RCC 7860 (cell line): ENCODE measurements around the gene ENDOG.
A peak's percentile ranks its signal among the peaks of the same experiment; 100 is the strongest.

Experiments used
- DNase-seq: peaks from one replicate; pipeline ENCODE4 v3.0.0-alpha.2; 2015; ENCODE audit warnings: low spot score
- FAIRE-seq: peaks from 2 replicates; lab custom pipeline; 2012; peaks lifted over from hg19 to GRCh38; lab: Jason Lieb, UNC

Gene ENDOG

DNA sequence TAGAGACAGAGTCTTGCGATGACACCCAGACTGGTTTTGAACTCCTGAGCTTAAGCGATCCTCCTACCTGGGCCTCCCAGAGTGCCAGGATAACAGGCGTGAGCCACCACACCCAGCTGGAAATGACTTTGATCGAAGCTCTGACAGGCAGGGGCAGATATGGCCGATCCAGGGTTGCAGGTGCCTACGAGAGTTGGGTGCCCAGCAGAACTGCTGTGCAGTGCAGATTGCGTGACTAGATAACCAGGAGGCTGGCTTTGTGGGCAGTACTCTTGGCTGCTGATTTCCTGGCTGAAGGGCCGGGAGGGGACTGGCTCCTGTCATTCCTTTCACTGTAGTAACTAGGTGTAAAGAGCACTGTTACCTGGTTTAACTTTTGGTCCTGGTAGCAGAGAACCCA is 19.4 kb upstream of the ENDOG start:
- FAIRE-seq (no peak), DNase-seq (no peak)

DNA sequence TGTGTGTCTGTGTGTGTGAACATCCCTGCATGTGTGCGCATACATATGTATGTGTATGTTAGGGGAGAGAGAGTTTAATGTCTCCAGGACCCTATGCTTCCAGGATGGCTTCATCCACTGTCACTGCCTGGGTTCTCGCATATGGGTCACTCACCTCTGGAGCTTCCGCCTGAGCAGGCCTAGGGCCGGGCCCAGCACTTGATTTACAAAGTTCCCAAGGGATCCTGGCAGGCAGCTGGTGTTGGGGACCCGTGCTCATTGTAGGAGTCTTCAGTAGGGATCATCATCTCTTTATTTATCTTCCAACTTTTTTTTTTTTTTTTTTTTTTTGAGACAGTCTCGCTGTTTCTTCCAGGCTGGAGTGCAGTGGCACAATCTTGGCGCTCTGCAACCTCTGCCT is 18.2 kb upstream of the ENDOG start:
- DNase-seq: no peak
- FAIRE-seq: no peak

GRCh38 chr9:128802482-128802881 is 15.8 kb upstream of the ENDOG start:
- FAIRE-seq (no peak), DNase-seq (no peak)

GRCh38 chr9:128805661-128806060 is 12.6 kb upstream of the ENDOG start:
- DNase-seq (no peak), FAIRE-seq (no peak)

GRCh38 chr9:128807827-128808226 is 10.5 kb upstream of the ENDOG start:
- no peak for FAIRE-seq

DNA sequence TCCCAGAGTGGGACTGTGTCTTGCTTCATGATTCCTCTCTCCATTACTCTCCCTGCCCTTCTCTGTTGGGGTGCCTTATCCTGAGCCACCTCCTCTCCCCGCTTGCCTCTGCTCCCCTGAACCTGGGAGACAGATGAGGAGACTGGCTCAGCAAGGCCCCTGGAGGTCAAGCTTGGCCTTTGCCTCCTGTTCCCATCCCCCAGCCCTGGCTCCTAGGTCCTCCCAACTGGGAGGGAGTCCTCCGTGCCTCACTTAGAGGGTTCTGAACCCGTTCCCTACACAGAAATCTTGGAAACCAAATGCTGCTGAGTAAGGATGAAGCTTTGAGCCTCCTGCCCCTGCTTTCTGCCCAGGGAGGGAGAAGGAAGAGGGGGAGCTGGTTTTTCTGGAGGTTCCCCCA is 9.8 kb upstream of the ENDOG start:
- FAIRE-seq (no peak), DNase-seq (no peak)

More at GRCh38 chr9:128807827-128808226, 10.5 kb upstream of the ENDOG start:
- DNase-seq: no peak

GRCh38 chr9:128809036-128809599 is 9.2 kb upstream of the ENDOG start:
- no peak for DNase-seq
- FAIRE-seq: no peak

- DNase-seq: no peak
- FAIRE-seq: no peak
These were observed 8.5 kb upstream of the ENDOG start for GRCh38 chr9:128809831-128810230.

- FAIRE-seq: no peak
- DNase-seq: no peak
These were observed 7.4 kb upstream of the ENDOG start for GRCh38 chr9:128810873-128811272.

GRCh38 chr9:128818839-128819715 is 777 bp downstream of the ENDOG start:
- DNase-seq: peak; percentile 16
- no peak for FAIRE-seq

DNA sequence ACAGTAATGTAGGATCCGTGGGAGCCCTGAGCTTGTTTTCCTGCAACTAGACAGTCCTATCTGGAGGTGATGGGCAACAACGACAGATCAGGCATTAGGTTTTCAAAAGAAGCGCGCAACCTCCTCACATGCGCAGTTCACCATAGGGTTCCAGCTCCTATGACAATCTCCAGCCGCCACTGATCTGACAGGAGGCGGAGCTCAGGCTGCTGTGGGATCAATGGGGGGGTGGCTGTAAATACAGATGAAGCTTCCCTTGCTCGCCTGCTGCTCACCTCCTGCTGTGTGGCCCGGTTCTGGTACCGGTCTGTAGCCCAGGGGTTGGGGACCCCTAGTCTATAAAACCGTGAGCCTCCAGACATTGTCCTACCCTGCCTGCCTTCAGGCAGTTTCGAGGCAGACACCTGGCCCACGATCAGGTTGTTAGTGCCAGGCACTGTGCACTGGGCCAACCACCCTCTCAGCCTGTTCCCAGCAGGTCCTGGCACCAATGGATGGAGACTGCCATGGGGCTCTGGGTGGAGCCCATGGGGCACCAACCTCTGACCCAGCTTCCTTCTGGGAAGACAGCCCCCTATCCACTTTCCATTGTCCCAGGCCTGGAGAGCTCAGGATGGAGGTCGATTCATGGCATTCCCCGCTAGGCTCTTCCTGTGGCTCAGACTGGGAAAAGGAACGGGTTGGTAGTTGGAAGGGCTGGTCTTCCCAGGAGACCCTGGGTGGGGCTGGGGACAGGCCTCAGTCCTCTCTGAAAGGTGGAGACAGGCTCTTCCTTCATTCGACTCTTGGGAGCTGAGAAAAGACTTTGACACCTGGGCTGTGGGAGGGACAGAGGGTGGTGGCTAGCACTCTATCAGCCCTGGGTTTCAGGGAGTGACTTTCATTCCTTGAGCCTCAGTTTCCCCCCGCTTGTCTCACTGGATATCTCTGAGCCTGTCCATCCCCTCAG is 1.7 kb downstream of the ENDOG start:
- DNase-seq (no peak), FAIRE-seq (no peak)

DNA sequence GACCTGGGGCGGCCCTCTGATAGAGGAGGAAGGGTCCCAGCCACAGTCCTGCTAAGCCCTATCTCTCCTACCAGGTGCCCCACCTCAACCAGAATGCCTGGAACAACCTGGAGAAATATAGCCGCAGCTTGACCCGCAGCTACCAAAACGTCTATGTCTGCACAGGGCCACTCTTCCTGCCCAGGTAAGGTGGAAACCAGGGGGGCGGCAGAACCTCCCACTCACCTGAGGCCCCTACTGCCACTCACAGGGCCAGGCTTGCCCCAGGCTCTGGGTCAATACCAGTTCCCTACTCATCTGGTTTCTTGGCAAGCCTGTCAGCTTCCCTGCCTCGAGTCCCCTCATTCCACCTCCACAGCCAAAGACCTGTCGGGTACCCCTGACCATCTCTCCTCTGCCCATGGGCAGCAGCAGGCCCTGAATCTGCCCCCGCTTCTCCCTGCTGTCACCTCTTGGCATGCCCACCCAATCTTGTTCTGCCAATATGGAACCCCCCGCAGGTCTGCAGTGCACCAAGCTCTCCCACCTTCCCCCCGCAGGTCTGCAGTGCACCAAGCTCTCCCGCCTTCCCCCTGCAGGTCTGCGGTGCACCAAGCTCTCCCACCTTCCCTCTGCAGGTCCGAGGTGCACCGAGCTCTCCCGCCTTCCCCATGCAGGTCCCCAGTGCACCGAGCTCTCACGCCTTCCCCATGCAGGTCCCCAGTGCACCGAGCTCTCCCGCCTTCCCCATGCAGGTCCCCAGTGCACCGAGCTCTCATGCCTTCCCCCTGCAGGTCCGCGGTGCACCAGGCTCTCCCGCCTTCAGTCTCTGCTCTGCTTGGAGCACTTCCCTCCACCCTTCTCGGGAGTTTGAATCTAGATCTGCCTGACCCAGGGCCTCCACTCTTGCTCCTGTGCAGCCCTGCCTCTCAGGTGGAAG is 2.6 kb downstream of the ENDOG start:
- no peak for DNase-seq
- no peak for FAIRE-seq

DNA sequence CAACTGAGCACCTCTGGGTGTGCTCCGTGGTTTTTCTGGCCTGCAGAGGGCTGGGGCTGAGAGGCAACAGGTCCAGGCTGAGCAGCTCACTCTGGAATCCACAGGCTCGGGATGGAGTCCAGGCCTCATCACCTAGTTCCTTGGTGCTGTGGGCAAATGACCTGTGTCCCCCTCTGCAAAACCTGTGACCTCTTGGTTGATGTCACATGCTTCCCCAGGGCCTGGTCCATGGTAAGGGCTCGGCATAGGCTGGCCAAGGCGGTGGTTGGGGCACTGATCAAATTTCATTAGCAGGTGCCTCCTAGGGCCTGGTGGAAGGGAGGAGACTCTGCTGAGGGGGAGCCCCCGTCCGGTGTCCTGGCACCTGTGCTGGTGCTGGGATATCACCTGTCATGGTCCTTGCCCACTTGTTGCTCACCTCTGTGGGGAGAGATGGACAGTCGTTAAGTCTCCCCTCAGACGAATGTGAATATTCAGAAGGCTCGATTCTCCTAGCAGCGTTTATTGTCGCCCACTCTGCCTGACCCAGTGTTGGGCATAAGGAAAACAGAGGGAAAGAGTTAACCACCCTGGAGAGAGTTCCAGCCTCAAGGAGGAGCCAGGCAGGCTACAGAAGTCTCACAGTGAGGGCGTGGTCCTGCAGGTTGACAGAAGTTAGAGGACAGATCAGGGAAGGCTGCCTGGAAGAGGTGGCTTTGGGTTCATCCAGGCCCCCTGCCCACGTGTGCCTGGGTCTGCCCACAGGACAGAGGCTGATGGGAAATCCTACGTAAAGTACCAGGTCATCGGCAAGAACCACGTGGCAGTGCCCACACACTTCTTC is 3.5 kb downstream of the ENDOG start:
- DNase-seq (no peak), FAIRE-seq (no peak)

DNA sequence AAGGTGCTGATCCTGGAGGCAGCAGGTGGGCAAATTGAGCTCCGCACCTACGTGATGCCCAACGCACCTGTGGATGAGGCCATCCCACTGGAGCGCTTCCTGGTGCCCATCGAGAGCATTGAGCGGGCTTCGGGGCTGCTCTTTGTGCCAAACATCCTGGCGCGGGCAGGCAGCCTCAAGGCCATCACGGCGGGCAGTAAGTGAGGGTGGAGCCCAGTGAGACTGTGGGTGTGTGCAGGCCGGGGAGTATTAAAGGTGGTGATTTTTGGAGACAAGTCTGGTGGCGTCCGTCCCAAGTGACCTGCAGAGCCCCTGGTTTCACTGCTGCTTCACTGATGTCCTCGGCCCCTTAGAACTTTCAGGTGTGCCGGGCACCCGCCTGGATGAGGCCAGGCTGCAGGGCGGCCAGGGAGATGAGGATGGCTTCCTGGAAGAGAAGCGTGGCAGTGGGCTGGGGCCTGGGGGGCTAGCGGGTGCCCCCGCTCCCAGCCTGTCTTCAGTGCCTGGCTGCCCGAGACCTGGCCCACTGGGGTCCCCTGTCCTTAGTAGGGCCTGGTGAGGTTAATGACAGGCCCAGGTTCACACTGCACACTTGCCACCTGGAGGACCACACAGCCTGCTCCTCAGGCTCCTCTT is 4.2 kb downstream of the ENDOG start:
- no peak for FAIRE-seq

GRCh38 chr9:128823362-128823902 is 5.1 kb downstream of the ENDOG start:
- FAIRE-seq (no peak), DNase-seq (no peak)

More for the DNA sequence above, 4.2 kb downstream of the ENDOG start:
- no peak for DNase-seq

- no peak for FAIRE-seq
- no peak for DNase-seq
These were observed 5.7 kb downstream of the ENDOG start for GRCh38 chr9:128823903-128824406.

DNA sequence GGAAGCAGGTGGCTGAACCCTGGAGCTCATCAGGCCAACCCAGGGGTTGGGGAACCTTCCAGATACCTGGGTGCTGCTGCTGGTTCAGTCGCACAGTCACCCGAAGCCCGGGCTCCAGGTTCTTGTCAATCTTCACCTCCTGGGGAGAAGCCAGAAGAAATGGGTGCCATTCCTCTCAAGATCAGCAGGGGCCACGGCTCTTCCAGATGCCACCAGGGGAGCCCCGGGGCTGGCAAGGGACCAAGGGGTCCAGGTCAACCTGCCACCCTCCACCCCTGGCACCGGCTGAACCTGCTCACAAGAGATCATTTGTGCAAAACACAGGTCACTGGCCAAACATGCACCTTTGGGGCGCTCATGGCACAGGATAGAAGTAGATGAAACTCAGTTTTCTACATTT is 6.6 kb downstream of the ENDOG start:
- DNase-seq (no peak), FAIRE-seq (no peak)

- no peak for DNase-seq
- no peak for FAIRE-seq
These were observed 7.8 kb downstream of the ENDOG start for GRCh38 chr9:128825923-128826700.
